ENCODE data around the gene SEC63.

DNA sequence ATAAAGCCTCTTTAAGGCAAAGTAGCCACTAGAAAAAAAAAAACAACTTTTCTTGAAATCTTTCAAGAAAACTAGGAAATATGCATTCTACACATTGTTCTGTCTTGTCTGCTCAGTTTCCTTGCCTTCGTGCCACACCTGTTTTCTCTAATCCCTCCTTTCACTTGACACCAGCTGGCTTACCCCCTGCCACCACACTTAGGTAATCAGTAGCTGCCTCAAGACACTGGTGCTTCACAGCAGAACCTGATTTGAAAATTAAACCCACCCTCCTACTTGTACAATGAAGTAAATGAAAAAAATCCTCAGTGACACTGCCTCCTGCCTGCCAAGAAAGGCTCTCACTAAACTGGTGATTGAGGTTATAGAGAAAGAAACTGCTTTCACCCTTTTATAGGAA lies 88.1 kb downstream of the SEC63 start:
- no peak for TF ChIP-seq CTCF (IDR thresholded peaks at IDR 0.05)
- TF ChIP-seq POLR2A (IDR thresholded peaks at IDR 0.05): no peak
